DOHH2 (cell line): ENCODE measurements around the gene L3MBTL4.

ENCODE experiments used
- EZH2phosphoT487 ChIP-seq: fragments of 200-600 bp; sonication (generic); IDR thresholded peaks from 2 replicates; pipeline ENCODE4 v1.6.1; 2017; ENCODE audit warnings: borderline replicate concordance, mild to moderate bottlenecking, antibody characterized with exemption, low read length, moderate library complexity, mixed read lengths
- TF ChIP-seq, protein P1 (sequence below): fragments of 200-600 bp; sonication (generic); IDR thresholded peaks from one replicate; pipeline ENCODE4 v1.5.1; 2014; ENCODE audit warnings: antibody characterized with exemption, mild to moderate bottlenecking, low read depth, low read length; ENCODE audit not compliant: poor library complexity, severe bottlenecking

DNA sequence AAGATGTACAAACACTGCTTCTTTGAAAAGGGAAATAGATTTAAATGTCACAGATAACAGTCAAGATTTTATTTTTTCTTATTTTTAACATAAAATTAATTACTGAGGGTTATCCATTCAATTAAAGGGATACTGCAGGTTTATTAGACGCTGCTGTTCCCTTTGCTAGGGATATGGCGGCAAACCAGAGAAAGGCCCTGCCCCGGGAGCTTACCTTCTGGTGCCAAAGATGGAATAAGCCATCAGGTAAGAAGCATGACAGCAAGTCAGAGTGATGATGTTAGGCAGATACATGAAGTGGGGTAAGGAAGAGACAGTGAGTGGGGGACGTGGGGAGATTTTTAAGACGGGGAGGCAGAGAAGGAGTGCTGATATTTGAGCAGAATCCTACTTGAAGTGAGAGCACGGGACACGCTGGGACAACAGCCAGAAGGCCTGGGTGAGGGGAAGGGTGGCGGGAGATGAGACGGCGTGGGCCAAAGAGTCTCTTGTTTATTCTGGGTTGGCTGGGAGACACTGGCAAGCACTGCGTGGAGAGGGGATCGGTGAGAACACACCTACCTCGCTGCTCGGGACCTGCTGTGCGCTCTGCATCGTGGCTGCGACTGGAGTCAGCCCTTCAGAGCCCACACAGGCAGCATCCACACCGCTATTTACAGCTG, 268.9 kb downstream of the L3MBTL4 start:
- TF ChIP-seq, protein P1, sequence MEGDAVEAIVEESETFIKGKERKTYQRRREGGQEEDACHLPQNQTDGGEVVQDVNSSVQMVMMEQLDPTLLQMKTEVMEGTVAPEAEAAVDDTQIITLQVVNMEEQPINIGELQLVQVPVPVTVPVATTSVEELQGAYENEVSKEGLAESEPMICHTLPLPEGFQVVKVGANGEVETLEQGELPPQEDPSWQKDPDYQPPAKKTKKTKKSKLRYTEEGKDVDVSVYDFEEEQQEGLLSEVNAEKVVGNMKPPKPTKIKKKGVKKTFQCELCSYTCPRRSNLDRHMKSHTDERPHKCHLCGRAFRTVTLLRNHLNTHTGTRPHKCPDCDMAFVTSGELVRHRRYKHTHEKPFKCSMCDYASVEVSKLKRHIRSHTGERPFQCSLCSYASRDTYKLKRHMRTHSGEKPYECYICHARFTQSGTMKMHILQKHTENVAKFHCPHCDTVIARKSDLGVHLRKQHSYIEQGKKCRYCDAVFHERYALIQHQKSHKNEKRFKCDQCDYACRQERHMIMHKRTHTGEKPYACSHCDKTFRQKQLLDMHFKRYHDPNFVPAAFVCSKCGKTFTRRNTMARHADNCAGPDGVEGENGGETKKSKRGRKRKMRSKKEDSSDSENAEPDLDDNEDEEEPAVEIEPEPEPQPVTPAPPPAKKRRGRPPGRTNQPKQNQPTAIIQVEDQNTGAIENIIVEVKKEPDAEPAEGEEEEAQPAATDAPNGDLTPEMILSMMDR, result no peak
- TF ChIP-seq EZH2phosphoT487, result no peak
